Kidney (tissue), 14 donors: ENCODE results near the gene ACP4. TPM values are rescaled to one million over a fixed set of nuclear protein-coding genes. Genes with fewer than 3 reads are reported as not detected.

Experiments used
- DNase-seq, 5 donors: peaks; one replicate each; pipeline ENCODE4 v3.0.0-alpha.2; 2013 to 2020
- FAIRE-seq: peaks from 2 replicates; lab custom pipeline; 2012; peaks lifted over from hg19 to GRCh38; lab: Jason Lieb, UNC
- H3K27ac ChIP-seq, 2 donors: one replicate each; pipeline ENCODE4 v1.7.0; 2013; ENCODE audit warnings: low read depth in 2 of 2, low read length in 2 of 2, inconsistent platforms in 1 of 2
- H3K27me3 ChIP-seq: one replicate; pipeline ENCODE4 v1.7.1; 2013; ENCODE audit warnings: low read length, inconsistent platforms; ENCODE audit not compliant: control insufficient read depth, insufficient read depth
- H3K36me3 ChIP-seq, 3 donors: one replicate each; pipeline versions ENCODE4 v1.7.0 to v1.7.1; 2013; ENCODE audit warnings: low read length in 3 of 3, control low read depth in 1 of 3, inconsistent platforms in 1 of 3; ENCODE audit not compliant: insufficient read depth in 3 of 3, control insufficient read depth in 2 of 3
- H3K4me1 ChIP-seq, 3 donors: one replicate each; pipeline versions ENCODE4 v1.7.0 to v1.7.1; 2013; ENCODE audit warnings: low read length in 3 of 3, inconsistent platforms in 1 of 3, low read depth in 1 of 3; ENCODE audit not compliant: control insufficient read depth in 2 of 3, insufficient read depth in 2 of 3
- H3K4me3 ChIP-seq, 3 donors: one replicate each; pipeline versions ENCODE4 v1.7.0 to v1.8.1; 2013; ENCODE audit warnings: low read length in 3 of 3, control low read depth in 1 of 3, inconsistent platforms in 1 of 3
- H3K9ac ChIP-seq, 3 donors: one replicate each; pipeline versions ENCODE4 v1.7.0 to v1.7.1; 2013; ENCODE audit warnings: low read length in 3 of 3, control low read depth in 1 of 3, inconsistent platforms in 1 of 3
- H3K9me3 ChIP-seq, 3 donors: one replicate each; pipeline versions ENCODE4 v1.7.0 to v1.7.1; 2013; ENCODE audit warnings: low read length in 3 of 3, control low read depth in 1 of 3, inconsistent platforms in 1 of 3; ENCODE audit not compliant: control insufficient read depth in 2 of 3, insufficient read depth in 1 of 3
- intact Hi-C: fragments of 100-400 bp; cut with DNase I; formaldehyde crosslinking; loops from one replicate; pipeline ENCODE4 v1.11.1; 2022
- polyA plus RNA-seq: library from polyadenylated mRNA; stranded (reverse); fragments of 350-450 nt; fragmentation: Illumina TruSeq; extraction: RNeasy Lipid Tissue Mini Kit (QIAGEN cat#74804); gene quantifications from one replicate; pipeline ENCODE4 v1.2.3, GENCODE V29; 2014; ENCODE audit warnings: low read depth, low replicate concordance; ENCODE audit not compliant: insufficient read depth
- total RNA-seq: library from RNA; stranded (reverse); fragmentation: NEBNext Ultra II Directional; extraction: Animal tissue kit (Norgen Biotek cat#: 25700); gene quantifications from one replicate; pipeline ENCODE4 v1.2.1, GENCODE V29; 2021
- TF ChIP-seq, protein P1 (sequence below): IDR thresholded peaks from 3 replicates; pipeline ENCODE4 v1.5.1; 2012; ENCODE audit warnings: mild to moderate bottlenecking, moderate library complexity, borderline replicate concordance; ENCODE audit not compliant: insufficient read depth; ENCODE audit errors: extremely low read depth
- donor health status: control.
- donor health status: control.
- donor health status: control.
- donor health status: control.
- donor health status: control.
- donor health status: DM: yes; HTN: yes; CAD: no.
- donor health status: Normal renal cell carcinoma (clear cell type).

Gene ACP4
- total and polyA plus RNA-seq, 2 donors from 2014 or later: not detected

DNA sequence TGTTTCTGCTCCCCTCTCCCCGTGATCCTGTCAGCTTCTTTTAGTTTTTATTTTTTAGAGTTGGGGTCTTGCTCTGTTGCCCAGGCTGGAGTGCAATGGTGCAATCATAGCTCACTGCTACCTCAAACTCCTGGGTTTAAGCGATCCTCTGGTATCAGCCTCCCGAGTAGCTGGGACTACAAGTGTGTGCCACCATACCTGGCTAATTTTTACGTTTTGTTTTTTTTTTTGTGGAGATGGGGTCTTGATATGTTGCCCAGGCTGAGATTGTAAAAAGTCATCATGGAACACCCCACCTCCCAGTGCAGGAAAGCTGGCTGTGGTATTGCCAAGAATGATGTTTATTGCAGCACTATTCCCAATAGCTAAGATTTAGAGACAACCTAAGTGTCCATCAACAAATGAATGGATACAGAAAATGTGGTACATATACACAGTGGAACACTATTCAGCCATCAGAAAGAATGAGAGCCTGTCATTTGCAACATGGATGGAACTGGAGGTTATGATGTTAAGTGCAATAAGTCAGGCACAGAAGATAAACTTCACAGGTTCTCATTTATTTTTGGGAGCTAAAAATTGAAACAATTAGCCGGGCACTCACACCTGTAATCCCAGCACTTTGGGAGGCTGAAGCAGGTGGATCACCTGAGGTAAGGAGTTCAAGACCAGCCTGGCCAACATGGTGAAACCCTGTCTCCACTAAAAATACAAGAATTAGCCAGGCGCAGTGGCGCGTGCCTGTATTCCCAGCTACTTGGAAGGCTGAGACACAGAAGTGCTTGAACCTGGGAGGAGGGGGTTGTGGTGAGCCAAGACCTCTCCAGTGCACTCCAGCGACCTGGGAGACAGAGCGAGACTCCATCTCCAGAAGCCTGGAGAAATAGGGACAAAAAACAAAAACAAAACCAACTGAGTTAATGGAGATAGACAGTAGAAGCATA lies 49.8 kb downstream of the ACP4 start:
- H3K4me1 ChIP-seq: peaks cover 0 to 11% (median 0%) of the 10 kb centered on the region in 3 donors
- TF ChIP-seq, protein P1, sequence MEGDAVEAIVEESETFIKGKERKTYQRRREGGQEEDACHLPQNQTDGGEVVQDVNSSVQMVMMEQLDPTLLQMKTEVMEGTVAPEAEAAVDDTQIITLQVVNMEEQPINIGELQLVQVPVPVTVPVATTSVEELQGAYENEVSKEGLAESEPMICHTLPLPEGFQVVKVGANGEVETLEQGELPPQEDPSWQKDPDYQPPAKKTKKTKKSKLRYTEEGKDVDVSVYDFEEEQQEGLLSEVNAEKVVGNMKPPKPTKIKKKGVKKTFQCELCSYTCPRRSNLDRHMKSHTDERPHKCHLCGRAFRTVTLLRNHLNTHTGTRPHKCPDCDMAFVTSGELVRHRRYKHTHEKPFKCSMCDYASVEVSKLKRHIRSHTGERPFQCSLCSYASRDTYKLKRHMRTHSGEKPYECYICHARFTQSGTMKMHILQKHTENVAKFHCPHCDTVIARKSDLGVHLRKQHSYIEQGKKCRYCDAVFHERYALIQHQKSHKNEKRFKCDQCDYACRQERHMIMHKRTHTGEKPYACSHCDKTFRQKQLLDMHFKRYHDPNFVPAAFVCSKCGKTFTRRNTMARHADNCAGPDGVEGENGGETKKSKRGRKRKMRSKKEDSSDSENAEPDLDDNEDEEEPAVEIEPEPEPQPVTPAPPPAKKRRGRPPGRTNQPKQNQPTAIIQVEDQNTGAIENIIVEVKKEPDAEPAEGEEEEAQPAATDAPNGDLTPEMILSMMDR: no peak

DNA sequence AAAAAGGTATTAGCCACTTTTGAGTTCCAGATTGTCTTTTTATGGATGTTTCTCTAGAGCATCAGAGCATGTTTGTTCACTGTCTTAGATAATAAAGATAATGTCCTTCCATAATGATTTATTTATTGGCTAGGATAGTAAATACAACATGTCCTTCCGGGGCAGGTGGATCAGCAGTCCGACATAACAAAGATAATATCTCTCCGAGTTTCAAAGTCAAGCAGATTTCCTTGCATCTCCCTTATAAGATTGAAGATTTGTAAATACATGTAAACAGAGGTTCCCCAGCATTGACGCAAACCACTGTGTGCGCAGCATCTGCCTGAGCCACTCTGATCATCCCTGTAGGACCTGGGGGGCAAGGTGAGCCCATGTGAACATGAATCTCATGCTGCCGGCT lies 51.9 kb downstream of the ACP4 start:
- H3K36me3 ChIP-seq: no peaks in the 10 kb centered on the region
- H3K4me1 ChIP-seq: peaks cover 0 to 2% (median 0%) of the 10 kb centered on the region in 3 donors
- H3K4me3 ChIP-seq: no peak overlapping the region
- FAIRE-seq: no peak
- TF ChIP-seq, protein P1: no peak
- DNase-seq: no peak
- H3K9me3 ChIP-seq: no peaks in the 10 kb centered on the region
- no peak overlapping the region for H3K27ac ChIP-seq
- H3K9ac ChIP-seq: no peak overlapping the region
- intact Hi-C loops: no loop called here
- H3K27me3 ChIP-seq: no peaks in the 10 kb centered on the region

More for the DNA sequence above, 49.8 kb downstream of the ACP4 start:
- Histone ChIP-seq H3K36me3 (no peaks in the 10 kb centered on the region), H3K27ac (no peak overlapping the region), H3K4me3 (no peak overlapping the region), H3K9me3 (no peaks in the 10 kb centered on the region), H3K27me3 (no peaks in the 10 kb centered on the region), H3K9ac (no peak overlapping the region)
- no peak for FAIRE-seq
- no peak for DNase-seq
- intact Hi-C loops: no loop called here

DNA sequence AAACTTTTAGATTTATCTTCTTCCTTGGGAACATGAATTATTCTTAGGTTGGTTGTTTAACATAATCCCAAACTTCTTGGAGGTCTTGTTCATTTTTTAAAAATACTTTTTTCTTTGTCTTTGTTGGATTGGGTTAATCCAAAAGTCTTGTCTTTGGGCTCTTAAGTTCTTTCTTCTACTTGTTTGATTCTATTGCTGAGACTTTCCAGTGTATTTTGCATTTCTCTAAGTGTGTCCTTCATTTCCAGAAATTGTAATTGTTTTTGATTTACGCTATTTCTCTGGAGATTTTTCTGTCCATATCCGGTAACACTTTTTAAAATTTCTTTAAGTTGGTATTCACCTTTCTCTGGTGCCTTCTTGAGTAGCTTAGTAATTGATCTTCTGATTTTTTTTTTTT lies 53.0 kb downstream of the ACP4 start:
- no peak overlapping the region for H3K27ac ChIP-seq
- no peaks in the 10 kb centered on the region for H3K27me3 ChIP-seq
- no peak for DNase-seq
- TF ChIP-seq, protein P1: no peak
- H3K9me3 ChIP-seq: no peaks in the 10 kb centered on the region
- intact Hi-C loops: no loop called here
- FAIRE-seq: no peak
- no peaks in the 10 kb centered on the region for H3K4me1 ChIP-seq
- H3K4me3 ChIP-seq: no peak overlapping the region
- no peak overlapping the region for H3K9ac ChIP-seq
- no peaks in the 10 kb centered on the region for H3K36me3 ChIP-seq
